ENCODE data around the gene PLCL1. TPM values are rescaled to one million over a fixed set of nuclear protein-coding genes. Genes with fewer than 3 reads are reported as not detected.

Gene PLCL1
- polyA plus RNA-seq, 1 experiment: 0.09 TPM

DNA sequence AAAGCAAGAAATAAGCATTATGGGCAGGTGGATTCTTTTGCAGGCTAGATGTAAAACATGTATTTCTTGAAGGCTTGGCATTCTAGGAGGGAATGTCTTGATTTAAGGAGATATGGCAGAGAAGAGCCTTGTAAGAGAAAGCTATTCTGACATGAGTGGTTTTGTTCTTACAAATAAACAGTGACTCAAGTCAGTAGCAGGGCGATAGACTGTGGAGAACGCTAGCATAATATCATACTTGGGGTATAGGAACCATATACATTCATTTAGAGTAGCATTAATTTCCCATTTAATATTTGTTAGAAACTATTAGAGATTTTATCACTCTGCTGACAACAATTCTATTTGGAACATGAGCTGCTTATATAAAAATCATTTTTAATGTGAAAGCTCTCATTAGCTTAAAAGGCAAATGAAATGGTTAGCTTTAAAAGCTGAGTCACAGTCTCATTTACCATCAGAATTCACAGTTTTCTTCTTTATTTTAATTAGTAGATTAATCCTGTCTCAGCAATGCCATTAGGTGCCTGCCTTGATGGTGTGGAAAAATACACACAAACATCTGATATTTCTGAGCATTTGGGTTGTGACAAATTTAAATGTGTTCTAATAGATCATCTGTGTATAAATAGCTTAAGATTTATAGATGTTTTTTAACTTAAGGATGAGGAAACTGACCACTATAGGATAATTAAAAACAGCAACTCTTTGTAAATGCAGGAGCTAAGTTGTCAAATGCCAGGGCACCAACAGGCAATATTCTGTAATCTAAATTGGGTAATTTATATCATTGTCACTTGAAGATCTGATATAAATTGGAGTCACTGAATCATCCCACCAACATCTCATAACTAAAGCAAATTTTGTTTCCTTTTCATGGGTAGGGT, 276.7 kb downstream of the PLCL1 start:
- TF ChIP-seq, protein P1, sequence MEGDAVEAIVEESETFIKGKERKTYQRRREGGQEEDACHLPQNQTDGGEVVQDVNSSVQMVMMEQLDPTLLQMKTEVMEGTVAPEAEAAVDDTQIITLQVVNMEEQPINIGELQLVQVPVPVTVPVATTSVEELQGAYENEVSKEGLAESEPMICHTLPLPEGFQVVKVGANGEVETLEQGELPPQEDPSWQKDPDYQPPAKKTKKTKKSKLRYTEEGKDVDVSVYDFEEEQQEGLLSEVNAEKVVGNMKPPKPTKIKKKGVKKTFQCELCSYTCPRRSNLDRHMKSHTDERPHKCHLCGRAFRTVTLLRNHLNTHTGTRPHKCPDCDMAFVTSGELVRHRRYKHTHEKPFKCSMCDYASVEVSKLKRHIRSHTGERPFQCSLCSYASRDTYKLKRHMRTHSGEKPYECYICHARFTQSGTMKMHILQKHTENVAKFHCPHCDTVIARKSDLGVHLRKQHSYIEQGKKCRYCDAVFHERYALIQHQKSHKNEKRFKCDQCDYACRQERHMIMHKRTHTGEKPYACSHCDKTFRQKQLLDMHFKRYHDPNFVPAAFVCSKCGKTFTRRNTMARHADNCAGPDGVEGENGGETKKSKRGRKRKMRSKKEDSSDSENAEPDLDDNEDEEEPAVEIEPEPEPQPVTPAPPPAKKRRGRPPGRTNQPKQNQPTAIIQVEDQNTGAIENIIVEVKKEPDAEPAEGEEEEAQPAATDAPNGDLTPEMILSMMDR (IDR thresholded peaks at IDR 0.05; ENCODE audit: insufficient read depth, low read depth, low read length): no peak
- CTCF ChIA-PET: no interaction called here
- Histone ChIP-seq H3K36me3 (ENCODE audit: control insufficient read depth, insufficient read depth, low read length) (no peaks in the 10 kb centered on the region), H3K4me3 (ENCODE audit: low read depth, low read length) (no peak overlapping the region), H3K27me3 (ENCODE audit: control insufficient read depth, insufficient read depth, low read length) (no peaks in the 10 kb centered on the region)
- POLR2A ChIA-PET: no interaction called here
- no peak for DNase-seq (ENCODE audit: low read depth)

DNA sequence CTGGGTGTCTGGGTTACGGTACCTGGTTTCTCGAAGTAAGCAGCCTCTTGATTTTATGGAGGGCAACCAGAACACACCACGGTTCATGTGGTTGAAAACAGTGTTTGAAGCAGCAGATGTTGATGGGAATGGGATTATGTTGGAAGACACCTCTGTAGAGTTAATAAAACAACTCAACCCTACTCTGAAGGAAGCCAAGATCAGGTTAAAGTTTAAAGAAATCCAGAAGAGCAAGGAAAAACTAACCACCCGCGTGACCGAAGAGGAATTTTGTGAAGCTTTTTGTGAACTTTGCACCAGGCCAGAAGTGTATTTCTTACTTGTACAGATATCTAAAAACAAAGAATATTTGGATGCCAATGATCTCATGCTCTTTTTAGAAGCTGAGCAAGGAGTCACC, 279.8 kb downstream of the PLCL1 start:
- ChIA-PET CTCF (no interaction called here), POLR2A (no interaction called here)
- no peak overlapping the region for H3K4me3 ChIP-seq (ENCODE audit: low read depth, low read length)
- DNase-seq (ENCODE audit: low read depth): no peak
- no peaks in the 10 kb centered on the region for H3K36me3 ChIP-seq (ENCODE audit: control insufficient read depth, insufficient read depth, low read length)
- TF ChIP-seq, protein P1 (IDR thresholded peaks at IDR 0.05; ENCODE audit: insufficient read depth, low read depth, low read length): no peak
- H3K27me3 ChIP-seq (ENCODE audit: control insufficient read depth, insufficient read depth, low read length): no peaks in the 10 kb centered on the region

DNA sequence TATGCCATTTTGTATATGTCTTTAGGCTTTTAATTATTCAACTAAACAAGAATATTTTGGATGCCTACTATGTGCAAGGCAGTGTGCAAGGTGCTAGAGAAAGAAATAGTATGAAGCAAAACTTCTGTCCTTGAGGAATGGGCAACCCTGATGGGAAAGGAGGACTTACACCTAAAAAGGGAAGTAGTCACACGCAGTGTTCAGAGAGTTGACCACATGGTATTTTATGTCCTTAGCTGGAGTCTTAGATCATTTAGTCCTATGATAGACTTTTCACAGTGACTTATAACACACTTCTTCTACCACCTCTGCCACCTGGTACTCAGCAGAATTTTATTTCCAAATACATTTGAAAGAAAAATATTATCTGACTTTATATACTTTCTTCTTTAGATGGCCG, 291.6 kb downstream of the PLCL1 start:
- no peak for DNase-seq (ENCODE audit: low read depth)
- ChIA-PET POLR2A (no interaction called here), CTCF (no interaction called here)
- no peaks in the 10 kb centered on the region for H3K27me3 ChIP-seq (ENCODE audit: control insufficient read depth, insufficient read depth, low read length)
- H3K4me3 ChIP-seq (ENCODE audit: low read depth, low read length): no peak overlapping the region
- no peaks in the 10 kb centered on the region for H3K36me3 ChIP-seq (ENCODE audit: control insufficient read depth, insufficient read depth, low read length)
- TF ChIP-seq, protein P1 (IDR thresholded peaks at IDR 0.05; ENCODE audit: insufficient read depth, low read depth, low read length): no peak

DNA sequence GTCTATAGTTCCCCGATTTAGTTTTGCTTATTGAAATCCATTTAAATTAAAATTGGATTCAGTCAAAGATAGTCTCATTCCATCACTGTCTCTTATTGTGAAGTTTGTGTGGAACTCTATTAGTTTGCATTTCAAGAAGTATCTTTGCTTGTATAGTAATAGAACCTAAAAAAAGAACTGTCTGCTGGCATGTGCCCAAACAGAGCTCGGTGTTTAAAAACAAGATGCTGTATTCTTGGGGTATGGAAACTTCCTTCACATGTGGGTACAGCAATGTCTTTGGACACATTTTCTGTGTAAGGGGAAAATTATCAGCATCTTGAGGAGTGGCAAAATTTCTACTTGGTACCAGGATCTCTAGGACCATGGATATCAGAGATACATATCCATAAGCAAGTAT, 292.6 kb downstream of the PLCL1 start:
- TF ChIP-seq, protein P1 (IDR thresholded peaks at IDR 0.05; ENCODE audit: insufficient read depth, low read depth, low read length): no peak
- Histone ChIP-seq H3K4me3 (ENCODE audit: low read depth, low read length) (no peak overlapping the region), H3K27me3 (ENCODE audit: control insufficient read depth, insufficient read depth, low read length) (no peaks in the 10 kb centered on the region), H3K36me3 (ENCODE audit: control insufficient read depth, insufficient read depth, low read length) (no peaks in the 10 kb centered on the region)
- no peak for DNase-seq (ENCODE audit: low read depth)
- ChIA-PET POLR2A (no interaction called here), CTCF (no interaction called here)

DNA sequence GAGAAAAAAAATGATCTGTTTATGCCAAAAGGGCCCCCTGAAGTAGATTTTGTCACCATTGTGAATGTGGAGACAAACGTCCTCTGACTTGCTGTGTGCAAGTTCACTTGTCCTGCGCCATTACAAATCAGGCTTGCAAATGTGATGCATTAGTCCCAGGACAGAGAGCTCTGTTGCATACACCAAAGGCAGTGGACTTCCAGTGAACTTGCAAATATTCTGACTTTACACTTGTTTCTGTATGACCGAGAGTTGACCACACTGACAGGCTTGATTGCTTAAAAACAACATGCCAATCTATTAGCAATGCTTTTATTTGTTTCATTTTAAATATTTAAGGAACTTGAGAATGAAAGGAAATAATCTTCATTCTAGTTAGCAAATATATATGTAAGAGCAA, 293.2 kb downstream of the PLCL1 start:
- Histone ChIP-seq H3K36me3 (ENCODE audit: control insufficient read depth, insufficient read depth, low read length) (no peaks in the 10 kb centered on the region), H3K4me3 (ENCODE audit: low read depth, low read length) (no peak overlapping the region), H3K27me3 (ENCODE audit: control insufficient read depth, insufficient read depth, low read length) (no peaks in the 10 kb centered on the region)
- CTCF ChIA-PET: interaction anchor here (3.0 kb wide), 1 partner anchor 30 kb away, joined by 9 read pairs; no protein-coding TSS in a partner anchor
- TF ChIP-seq, protein P1 (IDR thresholded peaks at IDR 0.05; ENCODE audit: insufficient read depth, low read depth, low read length): no peak
- POLR2A ChIA-PET: no interaction called here
- DNase-seq (ENCODE audit: low read depth): no peak
